Esophagus muscularis mucosa (tissue), 4 donors: Measurements from ENCODE around the gene CELF2. TPM values are rescaled to one million over a fixed set of nuclear protein-coding genes. Genes with fewer than 3 reads are reported as not detected.

Source experiments
- DNase-seq: peaks from one replicate; pipeline ENCODE4 v3.0.0-alpha.2; 2017; ENCODE audit errors: extremely low spot score
- H3K27ac ChIP-seq, 4 donors: fragments of 200-600 bp; sonication (generic); replicated peaks in 1 of 4; 1 replicate in 3 of 4; 2 replicates in 1 of 4; pipeline ENCODE4 v1.5.1; 2016 to 2019; ENCODE audit warnings: mild to moderate bottlenecking in 1 of 4
- H3K27me3 ChIP-seq, 4 donors: fragments of 200-600 bp; sonication (generic); one replicate each; pipeline versions ENCODE4 v1.5.1 to v1.6.0; 2016 to 2019
- H3K36me3 ChIP-seq, 4 donors: fragments of 200-600 bp; sonication (generic); one replicate each; pipeline ENCODE4 v1.5.1; 2016 to 2019
- H3K4me1 ChIP-seq, 4 donors: fragments of 200-600 bp; sonication (generic); one replicate each; pipeline ENCODE4 v1.5.1; 2016 to 2019
- H3K4me3 ChIP-seq, 4 donors: fragments of 200-600 bp; sonication (generic); 1 replicate in 2 of 4; 2 replicates in 2 of 4; pipeline ENCODE4 v1.5.1; 2016 to 2019; ENCODE audit warnings: mild to moderate bottlenecking in 4 of 4, moderate library complexity in 1 of 4
- H3K9me3 ChIP-seq, 4 donors: fragments of 200-600 bp; sonication (generic); 1 replicate in 3 of 4; 2 replicates in 1 of 4; pipeline ENCODE4 v1.5.1; 2016 to 2019
- EP300 ChIP-seq: sonication (generic); formaldehyde crosslinking; IDR thresholded peaks from one replicate; pipeline ENCODE4 v1.6.1; 2017; ENCODE audit warnings: antibody characterized with exemption
- POLR2A ChIP-seq: fragments of 450-650 bp; IDR thresholded peaks from one replicate; pipeline ENCODE4 v1.6.1; 2017; ENCODE audit warnings: antibody characterized with exemption, moderate library complexity, mild to moderate bottlenecking, low read depth
- POLR2AphosphoS5 ChIP-seq, 2 donors: sonication (generic); formaldehyde crosslinking; IDR thresholded peaks; one replicate each; pipeline ENCODE4 v1.6.1; 2017; ENCODE audit warnings: antibody characterized with exemption in 2 of 2
- WGBS: methylation state at CpG from one replicate; pipeline ENCODE4 v1.1.5; 2018; 5-methylcytosine and 5-hydroxymethylcytosine counted together
- intact Hi-C: fragments of 100-400 bp; cut with DNase I; formaldehyde crosslinking; loops from one replicate; pipeline ENCODE4 v1.15.1; 2023
- total RNA-seq, 4 donors: library from RNA; depleted of rRNA; stranded (reverse); fragments of >200 nt; gene quantifications; one replicate each; pipeline versions ENCODE4 v1.1.0 to v1.2.1, GENCODE V29; 2016
- TF ChIP-seq, protein P1 (sequence below), 3 experiments: fragments of 200-600 bp in 2 of 3; fragments of 450-650 bp in 1 of 3; sonication (generic) in 2 of 3; IDR thresholded peaks; one replicate each; pipeline ENCODE4 v1.5.1; 2017 to 2019; ENCODE audit warnings: antibody characterized with exemption in 3 of 3, mild to moderate bottlenecking in 2 of 3, moderate library complexity in 1 of 3

CELF2 gene
- total RNA-seq, 4 donors from 2014 or later, result 81.8 to 128 (median 104) TPM

GRCh38 chr10:11057448-11057847 is 39.8 kb downstream of the CELF2 start:
- Histone ChIP-seq H3K36me3 (peaks cover 0 to 3% (median 1%) of the 10 kb centered on the region in 4 donors), H3K27me3 (no peaks in the 10 kb centered on the region), H3K9me3 (no peaks in the 10 kb centered on the region), H3K27ac (peak overlapping the region in 1 of 4 donors; percentile 17), H3K4me3 (no peak overlapping the region), H3K4me1 (peaks cover 21 to 36% (median 30%) of the 10 kb centered on the region in 4 donors)
- no peak for TF ChIP-seq POLR2AphosphoS5 (IDR thresholded peaks at IDR 0.05)
- TF ChIP-seq, protein P1, sequence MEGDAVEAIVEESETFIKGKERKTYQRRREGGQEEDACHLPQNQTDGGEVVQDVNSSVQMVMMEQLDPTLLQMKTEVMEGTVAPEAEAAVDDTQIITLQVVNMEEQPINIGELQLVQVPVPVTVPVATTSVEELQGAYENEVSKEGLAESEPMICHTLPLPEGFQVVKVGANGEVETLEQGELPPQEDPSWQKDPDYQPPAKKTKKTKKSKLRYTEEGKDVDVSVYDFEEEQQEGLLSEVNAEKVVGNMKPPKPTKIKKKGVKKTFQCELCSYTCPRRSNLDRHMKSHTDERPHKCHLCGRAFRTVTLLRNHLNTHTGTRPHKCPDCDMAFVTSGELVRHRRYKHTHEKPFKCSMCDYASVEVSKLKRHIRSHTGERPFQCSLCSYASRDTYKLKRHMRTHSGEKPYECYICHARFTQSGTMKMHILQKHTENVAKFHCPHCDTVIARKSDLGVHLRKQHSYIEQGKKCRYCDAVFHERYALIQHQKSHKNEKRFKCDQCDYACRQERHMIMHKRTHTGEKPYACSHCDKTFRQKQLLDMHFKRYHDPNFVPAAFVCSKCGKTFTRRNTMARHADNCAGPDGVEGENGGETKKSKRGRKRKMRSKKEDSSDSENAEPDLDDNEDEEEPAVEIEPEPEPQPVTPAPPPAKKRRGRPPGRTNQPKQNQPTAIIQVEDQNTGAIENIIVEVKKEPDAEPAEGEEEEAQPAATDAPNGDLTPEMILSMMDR (IDR thresholded peaks at IDR 0.05), result no peak
- TF ChIP-seq EP300, result no peak
- TF ChIP-seq POLR2A, result no peak
- WGBS, result 86% methylated on average over 6 of the region's 6 CpGs
- no peak for DNase-seq
- intact Hi-C loops, result no loop called here

GRCh38 chr10:11057994-11058393 is 40.3 kb downstream of the CELF2 start:
- peaks cover 16 to 36% (median 28%) of the 10 kb centered on the region in 4 donors for H3K4me1 ChIP-seq
- H3K36me3 ChIP-seq, result peaks cover 0 to 3% (median 1%) of the 10 kb centered on the region in 4 donors
- H3K4me3 ChIP-seq, result no peak overlapping the region
- no peak for DNase-seq
- H3K27me3 ChIP-seq, result no peaks in the 10 kb centered on the region
- TF ChIP-seq EP300 (no peak), POLR2AphosphoS5 (IDR thresholded peaks at IDR 0.05) (no peak)
- TF ChIP-seq, protein P1 (IDR thresholded peaks at IDR 0.05), result no peak
- WGBS, result 84% methylated on average over 4 of the region's 4 CpGs
- intact Hi-C loops, result no loop called here
- no peak overlapping the region for H3K27ac ChIP-seq
- H3K9me3 ChIP-seq, result no peaks in the 10 kb centered on the region

DNA sequence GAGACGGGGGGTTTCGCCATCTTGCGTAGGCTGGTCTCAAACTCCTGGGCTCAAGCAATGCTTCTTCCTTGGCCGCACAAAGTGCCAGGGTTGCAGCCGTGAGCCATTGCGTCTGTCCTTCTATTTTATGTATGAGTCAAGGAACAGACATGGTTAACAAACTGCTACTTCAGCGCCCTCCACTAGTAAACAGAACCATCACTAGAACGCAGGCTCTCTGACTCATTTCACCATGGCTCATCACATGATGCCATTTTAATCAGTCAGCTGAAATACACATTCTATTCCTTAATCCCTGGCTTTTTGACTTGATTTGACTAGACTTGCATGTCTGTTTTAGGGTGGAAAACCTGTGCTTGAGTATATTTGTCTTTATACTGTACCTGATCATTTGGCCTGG is 41.3 kb downstream of the CELF2 start:
- H3K36me3 ChIP-seq, result peaks cover 0 to 3% (median 1%) of the 10 kb centered on the region in 4 donors
- no peak for DNase-seq
- no peaks in the 10 kb centered on the region for H3K9me3 ChIP-seq
- H3K27ac ChIP-seq, result no peak overlapping the region
- peaks cover 12 to 36% (median 29%) of the 10 kb centered on the region in 4 donors for H3K4me1 ChIP-seq
- H3K4me3 ChIP-seq, result no peak overlapping the region
- WGBS, result 93% methylated on average over 8 of the region's 8 CpGs
- no peaks in the 10 kb centered on the region for H3K27me3 ChIP-seq
- intact Hi-C loops, result no loop called here
- TF ChIP-seq, protein P1 (IDR thresholded peaks at IDR 0.05), result no peak
- TF ChIP-seq EP300, result no peak
- TF ChIP-seq POLR2AphosphoS5 (IDR thresholded peaks at IDR 0.05), result no peak
- no peak for TF ChIP-seq POLR2A

DNA sequence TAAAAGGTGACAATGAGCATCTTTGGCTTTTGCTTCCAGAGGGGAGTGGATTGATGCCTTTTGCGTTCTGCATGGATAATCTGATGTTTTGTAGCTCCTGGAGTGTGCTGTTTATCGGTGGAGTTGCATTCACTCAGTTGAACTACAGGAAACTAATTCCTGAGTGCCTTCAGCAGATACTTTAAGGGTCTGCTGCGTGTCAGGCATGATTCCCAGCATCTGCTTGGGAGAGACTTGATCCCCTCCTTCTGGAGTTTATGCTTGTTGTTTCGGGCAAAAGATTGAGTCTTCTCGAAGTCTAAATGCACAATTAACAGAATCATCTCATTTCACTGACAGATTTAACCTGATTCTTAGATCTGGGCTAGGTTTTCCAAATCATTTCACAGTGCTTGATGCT is 46.2 kb downstream of the CELF2 start:
- intact Hi-C loops, result no loop called here
- no peak overlapping the region for H3K27ac ChIP-seq
- WGBS, result 74% methylated on average over 5 of the region's 5 CpGs
- H3K9me3 ChIP-seq, result no peaks in the 10 kb centered on the region
- H3K4me3 ChIP-seq, result no peak overlapping the region
- no peak for DNase-seq
- no peaks in the 10 kb centered on the region for H3K27me3 ChIP-seq
- TF ChIP-seq POLR2A (no peak), EP300 (no peak), POLR2AphosphoS5 (IDR thresholded peaks at IDR 0.05) (no peak)
- TF ChIP-seq, protein P1 (IDR thresholded peaks at IDR 0.05), result no peak
- H3K36me3 ChIP-seq, result no peaks in the 10 kb centered on the region
- H3K4me1 ChIP-seq, result peaks cover 13 to 60% (median 34%) of the 10 kb centered on the region in 4 donors

- Histone ChIP-seq H3K9me3 (no peaks in the 10 kb centered on the region), H3K4me1 (peaks cover 13 to 50% (median 26%) of the 10 kb centered on the region in 4 donors), H3K36me3 (no peaks in the 10 kb centered on the region), H3K4me3 (no peak overlapping the region), H3K27me3 (no peaks in the 10 kb centered on the region), H3K27ac (no peak overlapping the region)
- WGBS, result 92% methylated on average over 4 of the region's 4 CpGs
- intact Hi-C loops, result no loop called here
- no peak for DNase-seq
- TF ChIP-seq, protein P1 (IDR thresholded peaks at IDR 0.05), result no peak
- TF ChIP-seq POLR2A (no peak), POLR2AphosphoS5 (IDR thresholded peaks at IDR 0.05) (no peak), EP300 (no peak)
Observed at GRCh38 chr10:11064832-11065231, 47.2 kb downstream of the CELF2 start.
